Smooth muscle cell (in vitro differentiated cells): ENCODE results near the gene KCMF1. TPM values are rescaled to one million over a fixed set of nuclear protein-coding genes. Genes with fewer than 3 reads are reported as not detected.

ENCODE experiments used
- DNase-seq: peaks from one replicate; lab custom pipeline; 2025; ENCODE audit not compliant: unreplicated experiment; lab: John Stamatoyannopoulos, UW
- H2AFZ ChIP-seq: fragments of 200-600 bp; sonication (generic); 2 replicates; pipeline ENCODE4 v1.6.0; 2016; ENCODE audit warnings: antibody characterized with exemption, low read depth, mild to moderate bottlenecking
- H3F3A ChIP-seq: fragments of 200-600 bp; sonication (generic); 2 replicates; pipeline ENCODE4 v1.6.0; 2017; ENCODE audit warnings: antibody characterized with exemption, low read depth
- H3K27ac ChIP-seq: fragments of 200-600 bp; sonication (generic); 2 replicates; pipeline ENCODE4 v1.5.1; 2016; ENCODE audit warnings: low read depth, mild to moderate bottlenecking
- H3K27me3 ChIP-seq: fragments of 200-600 bp; sonication (generic); 2 replicates; pipeline ENCODE4 v1.6.1; 2016; ENCODE audit warnings: low read depth, mild to moderate bottlenecking
- H3K36me3 ChIP-seq: fragments of 200-600 bp; sonication (generic); 2 replicates; pipeline ENCODE4 v1.5.1; 2016; ENCODE audit warnings: low read depth
- H3K4me1 ChIP-seq: fragments of 200-600 bp; sonication (generic); 2 replicates; pipeline ENCODE4 v1.5.1; 2016; ENCODE audit warnings: low read depth
- H3K4me2 ChIP-seq: fragments of 200-600 bp; sonication (generic); 2 replicates; pipeline ENCODE4 v1.6.0; 2016; ENCODE audit warnings: mild to moderate bottlenecking
- H3K4me3 ChIP-seq: fragments of 200-600 bp; sonication (generic); 2 replicates; pipeline ENCODE4 v1.5.1; 2016; ENCODE audit warnings: mild to moderate bottlenecking
- H3K79me2 ChIP-seq: fragments of 200-600 bp; sonication (generic); 2 replicates; pipeline ENCODE4 v1.6.0; 2016; ENCODE audit warnings: low read depth, mild to moderate bottlenecking
- H3K9ac ChIP-seq: fragments of 200-600 bp; sonication (generic); 2 replicates; pipeline ENCODE4 v1.6.0; 2016; ENCODE audit warnings: low read depth
- H3K9me3 ChIP-seq: fragments of 200-600 bp; sonication (generic); replicated peaks from 2 replicates; pipeline ENCODE4 v1.5.1; 2016; ENCODE audit warnings: low read depth
- H4K20me1 ChIP-seq: fragments of 200-600 bp; sonication (generic); 2 replicates; pipeline ENCODE4 v1.6.0; 2016; ENCODE audit warnings: low read depth
- CTCF ChIP-seq: fragments of 200-600 bp; sonication (generic); IDR thresholded peaks from 2 replicates; pipeline ENCODE4 v1.5.1; 2017; ENCODE audit warnings: borderline replicate concordance, mild to moderate bottlenecking, antibody characterized with exemption; ENCODE audit not compliant: insufficient read depth, poor library complexity, severe bottlenecking
- WGBS: methylation state at CpG from one replicate; pipeline ENCODE4 v1.1.7; 2016; ENCODE audit warnings: low lambda C conversion rate; 5-methylcytosine and 5-hydroxymethylcytosine counted together
- polyA plus RNA-seq: library from polyadenylated mRNA; unstranded; fragments of >200 nt; fragmentation: Nextera tagmentation; extraction: Ambion mirVana; gene quantifications from 2 replicates; pipeline ENCODE4 v1.2.1, GENCODE V29; 2016
- total RNA-seq: library from RNA; depleted of rRNA; stranded (reverse); fragments of >200 nt; gene quantifications from 2 replicates; pipeline ENCODE4 v1.2.3, GENCODE V29; 2014

The KCMF1 gene
- total and polyA plus RNA-seq, 2 experiments from 2014 or later: 56.5 to 65.0 TPM

- peak; percentile 31 for DNase-seq
- H3K36me3 ChIP-seq: no peaks in the 10 kb centered on the region
- no peaks in the 10 kb centered on the region for H3K9me3 ChIP-seq
- peak overlapping the region; percentile 90 for H3K4me3 ChIP-seq
- H2AFZ ChIP-seq: peak overlapping the region; percentile 74
- no peaks in the 10 kb centered on the region for H3K27me3 ChIP-seq
- H3K9ac ChIP-seq: peak overlapping the region; percentile 92
- peaks cover 28% of the 10 kb centered on the region for H3K4me1 ChIP-seq
- H3K79me2 ChIP-seq: peaks cover 80% of the 10 kb centered on the region
- WGBS: under 1% methylated on average over 62 of the region's 65 CpGs
- peaks cover 34% of the 10 kb centered on the region for H4K20me1 ChIP-seq
- H3K4me2 ChIP-seq: peak overlapping the region; percentile 83
- no peak for TF ChIP-seq CTCF
- H3F3A ChIP-seq: peaks cover 9% of the 10 kb centered on the region
- H3K27ac ChIP-seq: peak overlapping the region; percentile 89
Observed at GRCh38 chr2:84970210-84970867, 622 bp upstream of the KCMF1 start.

GRCh38 chr2:84971510-84972206 is 697 bp downstream of the KCMF1 start:
- DNase-seq: peak; percentile 44
- 2% methylated on average over 64 of the region's 99 CpGs for WGBS
- H3K4me3 ChIP-seq: peak overlapping the region; percentile 71
- H3K9me3 ChIP-seq: no peaks in the 10 kb centered on the region
- no peaks in the 10 kb centered on the region for H3K36me3 ChIP-seq
- peaks cover 47% of the 10 kb centered on the region for H4K20me1 ChIP-seq
- peak overlapping the region; percentile 91 for H3K9ac ChIP-seq
- peaks cover 9% of the 10 kb centered on the region for H3F3A ChIP-seq
- peak overlapping the region; percentile 93 for H3K27ac ChIP-seq
- no peaks in the 10 kb centered on the region for H3K27me3 ChIP-seq
- H3K4me1 ChIP-seq: peaks cover 32% of the 10 kb centered on the region
- peak overlapping the region; percentile 92 for H3K4me2 ChIP-seq
- peak overlapping the region; percentile 65 for H2AFZ ChIP-seq
- peaks cover 89% of the 10 kb centered on the region for H3K79me2 ChIP-seq
- no peak for TF ChIP-seq CTCF

- peak overlapping the region; percentile 65 for H2AFZ ChIP-seq
- peak overlapping the region; percentile 92 for H3K4me2 ChIP-seq
- no peak for TF ChIP-seq CTCF
- H3K4me1 ChIP-seq: peaks cover 32% of the 10 kb centered on the region
- peaks cover 53% of the 10 kb centered on the region for H4K20me1 ChIP-seq
- H3K79me2 ChIP-seq: peaks cover 89% of the 10 kb centered on the region
- H3K36me3 ChIP-seq: no peaks in the 10 kb centered on the region
- peak overlapping the region; percentile 91 for H3K9ac ChIP-seq
- peak overlapping the region; percentile 93 for H3K27ac ChIP-seq
- H3K9me3 ChIP-seq: no peaks in the 10 kb centered on the region
- WGBS: 2% methylated on average over 11 of the region's 11 CpGs
- H3K4me3 ChIP-seq: peak overlapping the region; percentile 71
- H3K27me3 ChIP-seq: no peaks in the 10 kb centered on the region
- DNase-seq: no peak
- peaks cover 9% of the 10 kb centered on the region for H3F3A ChIP-seq
Observed at GRCh38 chr2:84972207-84972783, 1.3 kb downstream of the KCMF1 start.
